Activated effector memory CD4-positive, alpha-beta T cell treated with Interleukin-2 at 50 U/mL for 16 hours (primary cell): ENCODE results near the gene TGM2.

Source experiments
- DNase-seq: peaks from one replicate; pipeline ENCODE4 v3.0.0-alpha.2; 2020

The TGM2 gene

DNA sequence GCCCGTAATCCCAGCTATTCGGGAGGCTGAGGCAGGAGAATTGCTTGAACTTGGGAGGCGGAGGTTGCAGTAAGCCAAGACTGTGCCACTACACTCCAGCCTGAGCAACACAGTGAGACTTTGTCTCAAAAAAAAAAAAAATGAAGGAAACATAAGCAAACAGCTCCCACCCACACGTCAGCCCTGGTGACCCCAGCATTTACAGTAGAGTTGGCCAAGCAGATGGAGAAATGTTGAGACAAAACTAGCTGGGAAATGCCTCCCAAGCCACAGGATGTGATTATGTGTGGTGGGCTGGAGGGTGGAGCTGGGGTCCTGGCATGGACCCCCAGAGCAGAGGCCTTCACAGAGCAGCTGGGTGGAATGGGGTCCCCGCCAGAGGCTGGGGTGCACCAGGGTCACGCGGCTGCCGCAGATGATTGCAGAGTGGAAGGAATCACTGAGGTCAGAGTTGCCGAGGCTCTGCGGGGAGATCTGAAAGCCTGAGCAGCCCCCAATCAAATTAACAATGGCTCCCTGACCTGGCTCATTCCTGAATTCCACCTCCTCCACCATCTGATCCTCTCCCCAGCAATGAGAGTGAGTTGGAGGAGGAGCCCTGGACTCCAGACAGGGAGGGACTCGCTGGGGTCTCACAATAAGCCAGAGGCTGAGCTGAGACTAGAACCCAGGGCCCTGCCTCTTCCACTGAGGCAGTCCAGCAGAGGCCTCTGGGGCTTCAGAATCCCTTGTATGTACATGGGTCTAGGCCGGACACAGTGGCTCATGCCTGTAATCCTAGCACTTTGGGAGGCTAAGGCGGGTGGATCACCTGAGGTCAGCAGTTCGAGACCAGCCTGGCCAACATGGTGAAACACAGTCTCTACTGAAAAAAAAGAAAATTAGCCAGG lies 34.7 kb upstream of the TGM2 start:
- DNase-seq: no peak

DNA sequence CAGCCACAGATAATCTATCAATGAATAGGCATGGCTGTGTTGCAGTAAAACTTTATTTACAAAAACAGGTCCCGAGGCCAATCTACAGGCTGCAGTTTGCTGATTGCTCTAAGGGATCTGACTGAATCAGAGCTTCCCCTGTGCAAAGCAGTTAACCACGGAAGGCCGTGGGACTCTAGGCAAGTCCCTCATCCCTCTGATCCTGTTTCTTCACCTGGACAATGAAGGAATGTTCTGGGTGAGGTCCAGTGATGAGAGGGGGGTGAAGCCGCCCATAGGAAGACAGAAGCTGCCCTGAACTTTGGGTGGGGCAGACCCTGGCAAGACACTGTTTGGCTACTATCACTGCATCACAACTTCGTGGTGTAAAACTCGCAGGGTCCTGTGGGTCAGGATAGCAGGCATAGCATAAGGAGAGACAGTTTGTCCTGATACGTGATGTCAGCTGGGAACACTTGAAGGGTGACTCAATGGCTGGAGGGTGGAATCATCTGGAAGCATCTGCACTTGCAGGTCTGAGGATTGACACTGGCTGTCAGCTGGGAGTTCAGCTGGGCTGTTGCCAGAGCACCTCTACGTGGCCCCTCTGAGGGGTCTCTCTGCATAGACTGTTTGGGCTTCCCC lies 33.3 kb upstream of the TGM2 start:
- DNase-seq: no peak

DNA sequence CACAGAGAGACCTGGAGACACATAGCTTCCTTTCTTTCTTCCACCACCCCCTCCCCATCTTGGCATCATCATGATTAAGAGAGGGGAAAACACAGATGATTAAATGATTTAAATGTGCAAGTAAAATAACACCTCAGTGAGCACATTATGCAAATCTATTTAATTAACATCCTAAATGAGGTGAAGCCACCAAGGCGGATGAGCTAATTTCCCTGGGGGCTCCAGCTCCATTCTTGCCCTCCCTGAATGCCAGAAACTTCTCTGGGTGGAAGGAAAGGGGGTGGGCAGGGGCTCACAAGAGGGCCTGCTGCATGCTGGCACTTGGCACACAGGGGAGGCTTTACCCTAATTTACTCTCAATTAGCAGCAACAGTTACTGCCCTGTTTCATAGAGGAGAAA lies 32.5 kb upstream of the TGM2 start:
- no peak for DNase-seq

DNA sequence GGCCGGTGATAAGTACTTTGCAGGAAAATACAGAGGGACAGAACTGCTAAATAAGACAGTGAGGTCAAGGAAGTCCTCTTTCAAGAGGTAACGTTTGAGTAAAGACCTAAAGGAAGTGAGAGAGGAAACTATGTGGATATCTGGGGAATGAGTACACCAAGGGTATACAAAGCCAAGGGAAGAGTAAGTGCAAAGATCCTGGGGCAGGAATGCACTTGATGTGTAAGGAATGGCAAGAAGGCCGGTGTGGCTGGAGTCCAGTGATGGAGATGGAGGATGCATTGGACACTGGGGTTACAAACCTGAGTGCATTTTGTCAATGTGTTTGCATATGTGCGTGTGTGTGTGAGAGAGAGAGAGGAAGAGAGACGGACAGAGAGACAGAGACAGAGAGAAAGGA lies 32.1 kb upstream of the TGM2 start:
- no peak for DNase-seq

DNA sequence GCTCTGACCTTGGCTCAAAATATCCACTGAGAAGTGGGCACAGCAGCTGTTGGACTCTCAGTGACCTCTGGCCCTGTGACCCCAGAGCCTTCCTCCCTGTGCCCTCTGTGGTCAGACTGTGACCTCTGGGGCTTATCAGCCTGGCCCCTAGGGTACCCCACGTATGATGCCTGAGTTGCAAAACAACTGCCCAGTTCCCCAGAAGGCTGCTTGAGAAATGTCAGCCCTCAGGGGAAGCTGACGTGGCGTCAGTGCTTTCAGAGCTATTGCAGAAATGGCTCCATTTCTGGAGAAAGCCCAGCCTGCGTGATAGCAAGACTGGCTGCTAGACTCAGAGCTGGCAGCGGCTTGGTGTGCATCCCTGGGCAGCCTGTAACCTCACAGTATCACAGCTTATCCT lies 31.5 kb upstream of the TGM2 start:
- no peak for DNase-seq

DNA sequence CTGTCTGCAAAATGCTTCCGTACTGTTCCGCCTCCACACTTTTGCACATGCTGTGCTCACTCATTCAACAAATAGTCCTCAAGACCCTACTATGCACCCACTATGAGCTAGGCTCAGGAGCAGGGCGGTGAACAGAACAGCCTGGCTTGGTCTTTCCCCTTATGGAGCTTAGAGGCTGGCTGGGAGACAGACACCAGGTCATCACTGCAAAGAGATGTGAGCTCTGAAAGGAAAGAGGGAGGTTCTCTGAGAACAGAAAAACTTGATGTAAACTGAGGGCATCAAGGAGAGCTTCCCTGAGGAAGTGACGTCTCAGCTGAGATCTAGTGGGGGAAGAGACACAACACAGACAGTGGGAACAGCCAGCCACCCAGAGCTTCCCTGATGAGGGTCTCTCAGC lies 31.0 kb upstream of the TGM2 start:
- no peak for DNase-seq

DNA sequence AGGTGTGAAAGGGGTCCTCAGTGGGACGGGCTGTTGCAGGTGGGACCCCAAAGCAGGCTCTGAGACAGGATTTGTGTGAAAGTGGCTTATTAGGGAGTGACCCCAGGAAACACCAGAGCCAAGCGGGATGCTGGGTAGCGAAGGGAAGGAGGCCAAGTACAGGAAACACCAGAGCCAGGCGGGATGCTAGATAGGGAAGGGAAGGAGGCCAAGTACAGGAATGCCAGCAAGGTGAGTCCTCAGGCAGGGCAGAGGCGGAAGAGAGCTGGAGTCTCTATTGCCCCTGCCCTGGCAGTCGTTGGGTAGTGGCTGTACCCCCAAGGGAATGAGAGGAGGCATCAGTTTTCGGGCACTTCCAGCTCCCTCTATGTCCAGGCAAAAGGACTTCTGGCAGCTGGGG lies 30.5 kb upstream of the TGM2 start:
- no peak for DNase-seq

DNA sequence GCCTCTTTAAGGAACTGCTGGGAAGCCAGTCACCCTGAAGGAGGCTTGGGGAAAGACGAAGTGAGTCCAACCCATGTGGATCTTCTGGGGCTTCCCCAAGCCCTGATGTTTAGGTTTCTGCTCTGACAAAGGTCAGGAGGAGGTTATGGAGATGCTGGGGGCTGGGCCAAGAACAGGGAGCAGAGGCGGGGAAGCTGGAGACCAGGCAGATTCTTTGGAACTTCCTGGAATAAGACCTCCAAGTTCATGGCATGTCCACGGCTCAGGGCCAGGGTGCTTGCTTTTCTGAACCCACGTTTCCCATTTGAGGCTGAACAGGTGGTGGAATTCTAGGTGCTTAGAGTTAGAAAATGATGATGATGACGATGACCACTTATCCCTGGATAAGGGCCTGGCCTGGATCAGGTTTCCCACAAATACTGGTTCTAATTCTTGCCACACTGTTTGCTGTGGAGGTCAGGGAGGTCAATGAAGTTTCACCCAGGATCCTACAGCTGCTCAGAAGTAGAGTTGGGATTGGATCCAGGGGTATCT lies 30.0 kb upstream of the TGM2 start:
- no peak for DNase-seq

DNA sequence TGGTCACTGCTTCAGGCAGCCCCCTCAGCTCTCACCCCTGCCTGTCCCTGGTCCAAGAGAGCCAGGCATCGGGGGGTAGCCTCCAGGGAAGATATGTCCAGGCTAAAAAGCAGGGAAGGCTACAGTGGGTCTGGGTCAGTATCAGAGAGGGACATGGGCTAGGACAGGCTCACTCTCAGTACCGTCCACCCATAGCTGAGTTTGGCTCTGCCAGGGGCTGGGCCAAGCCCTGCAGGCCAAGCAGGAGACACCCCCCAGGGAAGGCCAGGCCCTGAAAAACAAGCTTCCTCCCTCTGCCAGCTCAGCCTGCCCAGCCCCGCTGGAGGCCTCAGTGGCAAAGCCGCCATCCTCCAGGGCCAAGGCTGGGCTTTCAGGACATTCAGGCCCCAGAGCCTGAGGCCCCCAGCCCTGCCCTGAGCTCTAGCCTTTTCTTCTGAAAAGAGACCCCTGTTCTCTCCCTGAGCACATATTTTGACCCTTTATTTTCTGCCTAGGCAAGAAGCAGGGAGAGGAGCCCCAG lies 28.6 kb upstream of the TGM2 start:
- DNase-seq: no peak

DNA sequence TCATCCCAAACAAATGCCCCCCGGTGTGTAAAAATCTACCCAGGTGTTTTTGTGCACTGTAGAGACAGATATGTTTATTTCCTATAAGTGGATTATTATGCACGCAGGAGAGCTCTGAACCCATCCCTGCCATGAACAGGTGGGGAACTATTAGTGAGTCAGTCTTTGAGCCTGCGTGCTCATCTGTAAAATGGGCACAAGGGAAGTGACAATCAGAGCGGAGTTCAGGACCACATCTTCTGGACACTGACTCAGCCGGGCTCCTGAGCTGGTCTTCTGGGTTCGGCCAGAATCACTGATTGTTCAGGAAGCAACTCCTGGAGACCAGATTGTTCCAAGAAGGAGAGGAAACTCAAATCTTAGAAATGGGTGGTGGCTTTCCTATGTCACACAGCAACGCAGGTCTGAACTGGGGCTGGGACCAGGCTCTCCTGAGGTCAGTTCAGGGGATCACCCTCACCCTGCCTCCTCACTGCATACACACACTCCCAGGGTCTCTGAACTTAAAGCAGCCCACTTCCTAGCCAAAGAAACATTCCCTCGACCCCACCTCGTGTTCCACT lies 27.3 kb upstream of the TGM2 start:
- no peak for DNase-seq

DNA sequence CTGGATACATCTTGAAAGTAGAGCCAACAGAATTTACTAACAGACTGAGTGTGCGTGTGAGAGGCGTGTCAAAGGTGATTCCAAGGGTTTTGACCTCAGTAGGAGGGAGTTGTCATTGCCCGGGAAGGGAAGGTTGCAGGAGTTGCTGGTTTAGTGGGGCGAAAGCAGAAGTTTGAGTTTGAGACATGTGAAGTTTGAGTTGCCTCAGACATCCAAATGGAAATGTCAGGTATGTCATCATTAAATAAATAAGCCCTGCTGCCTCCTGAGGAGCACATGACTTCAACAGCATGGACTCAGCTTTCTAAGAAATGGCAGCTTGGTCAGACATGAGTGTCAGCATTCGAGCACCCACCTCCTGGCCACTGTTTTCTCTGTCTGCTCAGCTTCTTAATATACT lies 26.6 kb upstream of the TGM2 start:
- no peak for DNase-seq

DNA sequence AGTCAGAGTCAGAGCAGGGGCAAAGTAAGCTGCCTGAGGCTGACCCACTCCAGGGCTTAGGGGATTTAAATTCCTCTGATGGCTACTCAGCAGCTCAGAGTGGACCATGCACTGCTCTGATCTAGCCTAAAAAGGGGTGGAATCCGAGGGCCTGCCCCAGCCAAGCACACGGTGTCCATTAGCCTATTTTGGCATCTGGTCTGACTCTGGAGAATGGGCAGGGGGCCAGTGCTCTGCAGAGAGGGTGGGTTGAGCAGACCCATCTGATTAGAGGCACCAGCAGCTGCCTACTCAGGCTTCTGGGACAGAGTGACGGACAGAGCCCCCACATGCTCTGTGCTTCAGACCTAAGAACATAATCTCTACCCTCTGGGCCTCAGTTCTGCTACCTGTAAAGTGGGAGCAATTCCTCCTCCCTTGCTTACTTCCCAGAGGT lies 25.9 kb upstream of the TGM2 start:
- DNase-seq: no peak

DNA sequence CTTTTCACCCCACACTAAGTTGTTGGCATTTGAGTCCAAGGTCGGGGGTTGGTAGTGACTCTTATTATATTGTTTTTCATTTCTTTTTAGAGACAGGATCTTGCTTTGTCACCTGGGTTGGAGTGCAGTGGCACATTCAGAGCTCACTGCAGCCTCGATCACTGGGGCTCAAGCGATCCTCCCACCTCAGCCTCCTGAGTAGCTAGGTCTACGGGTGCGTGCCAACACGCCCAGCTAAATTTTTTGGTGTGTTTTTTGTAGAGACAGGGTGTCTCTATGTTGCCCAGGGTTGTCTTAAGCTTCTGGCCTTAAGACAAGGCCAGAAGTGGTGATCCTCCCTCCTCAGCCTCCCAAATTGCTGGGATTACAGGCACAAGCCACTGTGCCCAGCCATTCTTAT lies 25.1 kb upstream of the TGM2 start:
- no peak for DNase-seq

DNA sequence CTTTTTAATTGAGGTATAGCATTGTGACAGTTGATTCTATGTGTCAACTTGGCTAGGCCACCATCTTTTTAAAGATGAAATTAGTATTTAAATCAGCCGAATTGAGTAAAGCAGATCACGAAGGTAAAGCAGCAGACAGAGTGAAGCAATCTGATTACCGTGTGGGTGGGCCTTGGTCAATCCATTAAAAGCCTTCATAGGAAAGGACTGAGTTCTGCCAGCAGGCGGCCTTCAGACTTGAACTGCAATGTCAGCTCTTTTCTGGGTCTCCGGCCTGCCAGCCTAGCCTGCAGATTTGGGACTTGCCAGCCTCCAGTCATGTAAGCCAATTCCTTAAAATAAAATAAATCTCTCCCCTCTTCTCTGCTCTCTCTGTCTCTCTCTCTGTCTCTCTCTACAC lies 22.4 kb upstream of the TGM2 start:
- DNase-seq: no peak

DNA sequence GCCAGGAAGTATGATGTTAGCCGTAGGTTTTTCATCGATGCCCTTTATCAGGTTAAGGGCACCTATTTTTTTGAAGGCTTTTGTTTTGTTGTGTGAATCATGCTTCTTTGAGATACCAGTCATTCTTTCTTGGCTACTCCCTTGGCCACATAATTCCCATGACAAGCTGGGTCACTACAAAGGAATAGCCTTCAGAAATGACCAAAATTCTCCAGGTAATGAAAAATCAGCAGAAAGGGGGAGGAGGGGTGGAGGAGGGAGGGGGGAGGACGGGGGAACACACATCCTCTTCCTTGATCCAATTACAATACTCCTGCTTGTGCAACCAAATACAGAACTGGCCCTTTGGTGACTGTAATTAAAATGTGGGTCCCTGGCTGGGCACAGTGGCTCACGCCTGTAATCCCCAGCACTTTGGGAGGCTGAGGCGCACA lies 21.7 kb upstream of the TGM2 start:
- no peak for DNase-seq

DNA sequence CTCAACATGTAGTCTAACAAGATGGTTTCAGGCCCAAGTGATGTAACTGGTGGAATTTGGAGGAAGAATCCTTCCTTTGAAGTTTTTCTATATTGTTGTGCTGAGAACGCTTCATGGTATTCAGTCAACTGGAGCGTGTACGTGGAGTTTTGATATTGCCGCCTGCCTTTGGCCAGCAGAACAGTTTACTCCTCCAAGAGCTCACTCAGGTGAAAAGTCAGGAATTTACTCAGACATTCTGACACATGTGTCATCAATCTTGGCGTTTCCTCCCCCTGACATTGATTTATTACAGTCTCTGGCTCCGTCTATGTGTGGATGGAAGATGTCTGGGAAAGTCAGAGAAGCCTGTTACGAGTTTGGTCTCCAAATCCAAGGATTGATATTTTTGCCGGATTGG lies 19.0 kb upstream of the TGM2 start:
- no peak for DNase-seq

DNA sequence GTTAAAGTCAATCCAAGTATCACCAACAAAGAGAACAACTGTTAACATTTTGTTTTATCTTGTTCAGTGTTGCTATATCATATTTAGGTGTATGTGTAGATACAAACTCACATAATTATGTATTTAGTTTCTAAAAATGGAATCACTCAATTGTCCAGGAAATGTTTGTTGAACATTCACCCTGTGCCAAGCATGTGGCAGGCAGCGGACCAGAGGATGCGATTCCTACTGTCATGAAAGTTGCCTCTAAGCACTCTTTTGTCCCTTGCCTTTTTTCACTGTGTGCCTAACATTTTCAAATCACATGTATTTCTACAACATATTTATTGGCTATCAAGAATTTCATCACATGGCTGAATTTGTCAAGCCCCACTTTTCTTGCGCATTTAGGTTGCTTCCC lies 16.9 kb upstream of the TGM2 start:
- DNase-seq: no peak

DNA sequence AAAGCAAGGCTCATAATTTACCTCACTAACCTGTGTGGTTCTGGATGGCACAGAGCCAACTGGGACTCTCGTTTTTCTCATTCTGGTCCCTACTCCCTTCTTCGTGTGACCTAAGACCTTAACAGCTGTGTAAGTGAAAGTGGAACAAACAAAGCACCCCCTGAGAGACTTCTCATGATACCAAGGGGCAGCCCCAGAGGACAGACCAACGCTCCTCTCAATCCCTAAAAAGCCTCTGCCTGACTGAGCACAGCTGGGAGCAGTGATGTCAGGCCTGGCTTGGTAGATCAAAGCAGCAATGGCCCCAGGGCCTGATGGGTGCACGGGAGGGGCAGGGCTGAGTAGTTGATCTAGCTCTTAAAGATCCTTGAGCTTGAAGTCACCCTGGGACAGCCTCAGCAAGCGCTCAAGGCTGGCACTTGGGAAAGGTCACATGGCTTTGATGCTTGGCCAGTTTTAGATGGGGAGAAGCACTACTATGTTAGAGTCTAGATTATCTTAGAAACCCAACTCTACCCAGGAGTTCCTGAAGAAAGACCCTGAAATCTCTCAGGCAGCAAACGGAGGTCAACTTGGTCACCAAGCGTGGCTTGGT lies 16.2 kb upstream of the TGM2 start:
- no peak for DNase-seq

DNA sequence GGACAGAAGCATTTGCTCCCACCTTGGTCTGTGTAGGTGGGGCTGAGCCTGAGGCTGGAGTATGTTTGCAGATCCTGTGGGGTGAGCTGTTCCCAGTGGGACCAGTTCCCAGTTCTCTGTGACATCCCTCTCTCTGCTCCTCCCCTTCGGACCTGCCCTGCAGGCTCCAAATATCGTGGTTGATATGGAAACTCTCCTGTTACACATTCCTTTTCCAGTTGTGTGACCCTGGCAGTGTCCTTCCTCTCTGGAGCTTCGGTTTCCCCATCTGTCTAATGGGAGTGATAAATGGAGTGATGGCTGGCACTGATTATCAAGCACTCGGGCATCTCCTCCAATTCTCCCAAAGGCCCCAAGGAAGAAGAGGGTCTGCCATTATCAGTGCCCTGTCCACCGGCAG lies 15.7 kb upstream of the TGM2 start:
- no peak for DNase-seq

DNA sequence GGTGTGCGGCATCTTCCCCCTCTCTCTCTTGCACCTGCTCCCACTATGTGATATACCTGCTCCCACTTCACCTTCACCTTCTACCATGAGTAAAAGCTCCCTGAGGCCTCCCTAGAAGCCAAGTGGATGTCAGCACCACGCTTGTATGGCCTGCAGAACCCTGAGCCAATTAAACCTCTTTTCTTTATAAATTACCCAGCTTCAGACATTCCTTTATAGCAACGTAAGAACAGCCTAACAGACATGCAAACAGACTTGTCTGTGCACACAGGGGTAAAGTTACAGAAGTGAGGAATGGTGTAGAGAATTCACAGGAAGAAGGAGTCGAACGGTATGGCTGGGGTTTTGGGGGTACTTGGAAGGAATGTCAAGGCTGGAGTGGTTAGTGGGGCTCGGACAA lies 14.8 kb upstream of the TGM2 start:
- DNase-seq: no peak

DNA sequence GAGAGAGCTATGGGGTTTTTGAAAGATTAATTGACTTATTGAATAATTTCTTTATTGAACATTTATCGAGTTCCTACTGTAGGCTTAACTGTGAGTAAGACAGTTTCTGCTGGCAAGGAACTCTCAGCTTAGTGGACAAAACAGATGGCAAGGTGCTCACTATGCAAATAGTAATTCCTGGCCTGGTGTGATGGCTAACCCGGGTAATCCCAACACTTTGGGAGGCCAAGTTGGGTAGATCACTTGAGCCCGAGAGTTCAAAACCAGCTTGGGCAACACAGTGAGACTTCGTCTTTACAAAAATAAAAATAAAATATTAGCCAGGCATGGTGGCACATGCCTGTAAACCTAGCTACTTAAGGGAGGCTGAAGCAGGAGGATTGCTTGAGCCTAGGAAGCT lies 13.5 kb upstream of the TGM2 start:
- DNase-seq: no peak

DNA sequence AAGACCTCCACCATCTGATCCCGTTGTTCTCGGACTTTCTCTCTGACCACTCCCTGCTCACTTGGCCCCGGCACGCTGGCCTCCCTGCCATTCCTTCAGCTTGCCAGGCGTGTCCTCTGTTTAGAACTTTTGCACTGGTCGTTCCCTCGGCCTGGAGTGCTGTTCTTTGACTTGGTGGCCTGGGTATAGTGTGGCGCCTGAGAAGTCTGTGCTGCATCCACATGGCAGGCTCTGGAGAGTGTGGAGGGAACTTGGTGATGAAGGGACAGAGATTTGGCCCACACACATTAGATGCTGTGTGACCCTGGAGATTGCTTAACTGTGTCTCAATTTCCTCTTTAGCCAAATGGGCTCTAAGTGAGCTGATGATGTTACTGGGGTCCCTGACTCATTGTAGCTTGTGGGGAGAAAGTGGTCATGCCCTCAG lies 13.0 kb upstream of the TGM2 start:
- DNase-seq: no peak

DNA sequence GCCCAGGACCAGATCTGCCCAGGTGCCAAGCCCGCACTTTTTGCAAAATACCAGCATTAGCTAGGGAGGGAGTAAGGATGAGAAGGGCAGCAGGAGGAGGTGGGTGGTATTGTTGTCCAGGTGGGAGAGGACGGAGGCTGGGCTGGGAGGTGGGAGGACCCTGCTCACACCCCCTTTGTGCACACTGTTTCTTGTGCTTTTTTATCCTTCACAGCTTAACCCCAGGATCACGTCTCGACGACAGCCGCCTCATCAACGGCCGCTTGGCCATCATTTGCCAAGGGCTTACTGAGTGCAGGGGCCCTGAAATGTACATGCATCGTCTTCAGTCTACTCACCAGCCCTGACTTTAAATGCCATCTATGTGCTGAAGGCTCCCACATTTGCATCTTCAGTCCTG lies 12.1 kb upstream of the TGM2 start:
- no peak for DNase-seq
